Ovary (tissue), 9 donors: ENCODE data around the gene GNG7. TPM values are rescaled to one million over a fixed set of nuclear protein-coding genes. Genes with fewer than 3 reads are reported as not detected.

ENCODE experiments used
- DNase-seq, 5 donors: peaks; one replicate each; pipeline ENCODE4 v3.0.0-alpha.2; 2019 to 2020
- H3K27ac ChIP-seq, 2 donors: fragments of 200-600 bp; one replicate each; pipeline versions ENCODE4 v1.5.1 to v1.8.0; 2019 to 2022
- H3K27me3 ChIP-seq: fragments of 200-600 bp; one replicate; pipeline ENCODE4 v1.8.0; 2022
- H3K36me3 ChIP-seq: fragments of 200-600 bp; sonication (generic); one replicate; pipeline ENCODE4 v1.5.1; 2019
- H3K4me1 ChIP-seq: one replicate; pipeline ENCODE4 v1.8.1; 2013; ENCODE audit warnings: mild to moderate bottlenecking, moderate library complexity; ENCODE audit not compliant: insufficient read depth
- H3K4me3 ChIP-seq: fragments of 200-600 bp; sonication (generic); one replicate; pipeline ENCODE4 v1.5.1; 2017
- H3K9me3 ChIP-seq, 2 donors: fragments of 200-600 bp in 1 of 2; sonication (generic) in 1 of 2; one replicate each; pipeline versions ENCODE4 v1.5.1 to v1.8.1; 2013 to 2019; ENCODE audit warnings: mild to moderate bottlenecking in 1 of 2, moderate library complexity in 1 of 2
- CTCF ChIP-seq, 3 donors: fragments of 450-650 bp in 2 of 3; fragments of 200-600 bp in 1 of 3; IDR thresholded peaks; one replicate each; pipeline versions ENCODE4 v1.5.1 to v1.8.0; 2016 to 2022; ENCODE audit warnings: antibody characterized with exemption in 3 of 3, mild to moderate bottlenecking in 1 of 3
- EP300 ChIP-seq: sonication (generic); formaldehyde crosslinking; IDR thresholded peaks from one replicate; pipeline ENCODE4 v1.6.1; 2017; ENCODE audit warnings: antibody characterized with exemption
- POLR2A ChIP-seq: fragments of 450-650 bp; IDR thresholded peaks from one replicate; pipeline ENCODE4 v1.6.1; 2017; ENCODE audit warnings: antibody characterized with exemption, mild to moderate bottlenecking, moderate library complexity
- whole genome bisulfite sequencing, 3 donors: extraction: QIAGEN DNeasy Blood & Tissue Kit in 1 of 3; methylation state at CpG; one replicate each; pipeline versions ENCODE4 v1.1.5 to v1.1.7; 2013 to 2017; 5-methylcytosine and 5-hydroxymethylcytosine counted together
- intact Hi-C, 4 donors: fragments of 100-400 bp; cut with DNase I; formaldehyde crosslinking; loops; one replicate each; pipeline versions ENCODE4 v1.11.0 to v1.15.1; 2022 to 2023
- polyA plus RNA-seq, 2 donors: library from polyadenylated mRNA; stranded (reverse); fragments of 200-250 nt in 1 of 2; fragments of 350-450 nt in 1 of 2; fragmentation: Illumina TruSeq in 1 of 2; extraction: RNeasy Lipid Tissue Mini Kit (QIAGEN cat#74804) in 1 of 2; gene quantifications; one replicate each; pipeline ENCODE4 v1.2.3, GENCODE V29; 2013 to 2014
- total RNA-seq, 7 donors: library from RNA; depleted of rRNA in 2 of 7; stranded (reverse); fragments of >200 nt in 2 of 7; fragmentation: NEBNext Ultra II Directional in 3 of 7; extraction: Animal tissue kit (Norgen Biotek cat#: 25700) in 3 of 7; gene quantifications; one replicate each; pipeline versions ENCODE4 v1.1.0 to v1.2.4, GENCODE V29; 2016 to 2023
- donor health status: DM: no; HTN: no; CAD: no; lungs with moderate emphysema.
- donor health status: DM: no; HTN: no; CAD: no.
- donor health status: Bipolar disorder and iron deficiency.
- donor health status: DM: yes; HTN: yes; CAD: no.
- donor health status: DM: no; HTN: no; CAD: no.
- donor health status: DM: yes; HTN: yes; CAD: no.

Gene GNG7
- total and polyA plus RNA-seq, 9 donors: 4.1 to 36.3 (median 15.1) TPM

GRCh38 chr19:2512523-2513431 lies 189.7 kb downstream of the GNG7 start:
- no peak for DNase-seq
- intact Hi-C loops: no loop called here
- no peaks in the 10 kb centered on the region for H3K9me3 ChIP-seq

GRCh38 chr19:2511991-2512390 lies 190.5 kb downstream of the GNG7 start:
- Histone ChIP-seq H3K4me3 (no peak overlapping the region), H3K9me3 (no peaks in the 10 kb centered on the region), H3K27ac (no peak overlapping the region), H3K36me3 (no peaks in the 10 kb centered on the region), H3K4me1 (peaks cover under 1% of the 10 kb centered on the region), H3K27me3 (no peaks in the 10 kb centered on the region)
- TF ChIP-seq CTCF (IDR thresholded peaks at IDR 0.05) (no peak), EP300 (no peak), POLR2A (no peak)
- no peak for DNase-seq
- 91 to 92% (median 91%) methylated on average over 21 of the region's 21 CpGs for WGBS, 3 donors
- intact Hi-C loops: no loop called here

More at GRCh38 chr19:2512523-2513431, 189.7 kb downstream of the GNG7 start:
- 65 to 74% (median 69%) methylated on average over 33 to 41 of the region's 41 CpGs for WGBS, 3 donors
- no peaks in the 10 kb centered on the region for H3K36me3 ChIP-seq
- no peaks in the 10 kb centered on the region for H3K4me1 ChIP-seq
- TF ChIP-seq POLR2A: no peak
- no peak for TF ChIP-seq EP300
- TF ChIP-seq CTCF (IDR thresholded peaks at IDR 0.05): no peak
- H3K4me3 ChIP-seq: no peak overlapping the region
- no peaks in the 10 kb centered on the region for H3K27me3 ChIP-seq
- H3K27ac ChIP-seq: no peak overlapping the region

- Histone ChIP-seq H3K27ac (no peak overlapping the region), H3K9me3 (no peaks in the 10 kb centered on the region), H3K4me3 (no peak overlapping the region), H3K4me1 (peaks cover 1% of the 10 kb centered on the region), H3K36me3 (no peaks in the 10 kb centered on the region), H3K27me3 (no peaks in the 10 kb centered on the region)
- DNase-seq: no peak
- WGBS, 3 donors: 84 to 91% (median 90%) methylated on average over 22 of the region's 22 CpGs
- TF ChIP-seq POLR2A (no peak), CTCF (IDR thresholded peaks at IDR 0.05) (no peak), EP300 (no peak)
- intact Hi-C loops: no loop called here
Measured at GRCh38 chr19:2511570-2511969, 190.9 kb downstream of the GNG7 start.

- DNase-seq: no peak
- peaks cover 1% of the 10 kb centered on the region for H3K4me1 ChIP-seq
- no peaks in the 10 kb centered on the region for H3K9me3 ChIP-seq
- intact Hi-C loops: no loop called here
- 90 to 94% (median 94%) methylated on average over 8 of the region's 8 CpGs for WGBS, 3 donors
- no peaks in the 10 kb centered on the region for H3K36me3 ChIP-seq
- H3K4me3 ChIP-seq: no peak overlapping the region
- H3K27ac ChIP-seq: no peak overlapping the region
- TF ChIP-seq EP300 (no peak), CTCF (IDR thresholded peaks at IDR 0.05) (no peak), POLR2A (no peak)
- H3K27me3 ChIP-seq: no peaks in the 10 kb centered on the region
Measured at GRCh38 chr19:2509096-2509495, 193.4 kb downstream of the GNG7 start.
